ENCODE data around the gene CLASP1.
"Not testable (repeated sequence)": the region's sequence is repeated elsewhere in the genome, so short reads cannot be mapped to it uniquely, and the experiment has no call there.

- TF ChIP-seq STAT1 (IDR thresholded peaks at IDR 0.05; ENCODE audit: unreplicated experiment); CTCF (conservative IDR thresholded peaks at IDR 0.05; ENCODE audit: low read depth in 2 of 2); POLR2AphosphoS5 (IDR thresholded peaks at IDR 0.05; ENCODE audit: low read depth); EZH2 (IDR thresholded peaks at IDR 0.05; ENCODE audit: low read depth, unreplicated experiment); CREB1 (CRISPR knock-in tag; IDR thresholded peaks at IDR 0.05; ENCODE audit: low read depth); REST (IDR thresholded peaks at IDR 0.05; ENCODE audit: unreplicated experiment): not testable (repeated sequence)
- TF ChIP-seq, protein P1, sequence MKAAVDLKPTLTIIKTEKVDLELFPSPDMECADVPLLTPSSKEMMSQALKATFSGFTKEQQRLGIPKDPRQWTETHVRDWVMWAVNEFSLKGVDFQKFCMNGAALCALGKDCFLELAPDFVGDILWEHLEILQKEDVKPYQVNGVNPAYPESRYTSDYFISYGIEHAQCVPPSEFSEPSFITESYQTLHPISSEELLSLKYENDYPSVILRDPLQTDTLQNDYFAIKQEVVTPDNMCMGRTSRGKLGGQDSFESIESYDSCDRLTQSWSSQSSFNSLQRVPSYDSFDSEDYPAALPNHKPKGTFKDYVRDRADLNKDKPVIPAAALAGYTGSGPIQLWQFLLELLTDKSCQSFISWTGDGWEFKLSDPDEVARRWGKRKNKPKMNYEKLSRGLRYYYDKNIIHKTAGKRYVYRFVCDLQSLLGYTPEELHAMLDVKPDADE (IDR thresholded peaks at IDR 0.05), result not testable (repeated sequence)
These were observed 274.7 kb downstream of the CLASP1 start for GRCh38 chr2:121374412-121375075.
